ENCODE data around the gene MCM8. TPM values are rescaled to one million over a fixed set of nuclear protein-coding genes. Genes with fewer than 3 reads are reported as not detected.
A peak's percentile ranks its signal among the peaks of the same experiment; 100 is the strongest.

Gene MCM8
- total RNA-seq, 1 donor from 2014 or later, result 4.2 TPM

- Mint-ChIP-seq H3K27me3 (ENCODE audit: low read depth) (no peaks in the 10 kb centered on the region), H3K27ac (ENCODE audit: unreplicated experiment) (no peak overlapping the region), H3K9me3 (ENCODE audit: low read depth) (no peaks in the 10 kb centered on the region), H3K36me3 (ENCODE audit: low read depth) (peaks cover 2% of the 10 kb centered on the region), H3K4me1 (ENCODE audit: low read depth) (no peaks in the 10 kb centered on the region), H3K4me3 (ENCODE audit: unreplicated experiment) (no peak overlapping the region)
- DNase-seq (ENCODE audit: low spot score), result no peak
- TF ChIP-seq CTCF (IDR thresholded peaks at IDR 0.05), result no peak
These were observed 46.3 kb downstream of the MCM8 start for GRCh38 chr20:5996765-5997164.

- TF ChIP-seq CTCF (IDR thresholded peaks at IDR 0.05), result no peak
- no peaks in the 10 kb centered on the region for H3K27me3 Mint-ChIP-seq (ENCODE audit: low read depth)
- no peaks in the 10 kb centered on the region for H3K9me3 Mint-ChIP-seq (ENCODE audit: low read depth)
- H3K4me1 Mint-ChIP-seq (ENCODE audit: low read depth), result peaks cover 2% of the 10 kb centered on the region
- no peak for DNase-seq (ENCODE audit: low spot score)
- H3K4me3 Mint-ChIP-seq (ENCODE audit: unreplicated experiment), result no peak overlapping the region
- H3K27ac Mint-ChIP-seq (ENCODE audit: unreplicated experiment), result no peak overlapping the region
- H3K36me3 Mint-ChIP-seq (ENCODE audit: low read depth), result peaks cover 2% of the 10 kb centered on the region
These were observed 49.3 kb downstream of the MCM8 start for GRCh38 chr20:5999783-6000182.

GRCh38 chr20:6000871-6001270, 50.4 kb downstream of the MCM8 start:
- DNase-seq (ENCODE audit: low spot score), result no peak
- no peaks in the 10 kb centered on the region for H3K9me3 Mint-ChIP-seq (ENCODE audit: low read depth)
- no peak overlapping the region for H3K27ac Mint-ChIP-seq (ENCODE audit: unreplicated experiment)
- H3K4me1 Mint-ChIP-seq (ENCODE audit: low read depth), result peaks cover 7% of the 10 kb centered on the region
- H3K4me3 Mint-ChIP-seq (ENCODE audit: unreplicated experiment), result no peak overlapping the region
- no peaks in the 10 kb centered on the region for H3K36me3 Mint-ChIP-seq (ENCODE audit: low read depth)
- no peak for TF ChIP-seq CTCF (IDR thresholded peaks at IDR 0.05)
- no peaks in the 10 kb centered on the region for H3K27me3 Mint-ChIP-seq (ENCODE audit: low read depth)

GRCh38 chr20:6006603-6006949, 56.1 kb downstream of the MCM8 start:
- Mint-ChIP-seq H3K27me3 (ENCODE audit: low read depth) (no peaks in the 10 kb centered on the region), H3K9me3 (ENCODE audit: low read depth) (no peaks in the 10 kb centered on the region), H3K36me3 (ENCODE audit: low read depth) (peaks cover 11% of the 10 kb centered on the region), H3K4me3 (ENCODE audit: unreplicated experiment) (peak overlapping the region; percentile 91), H3K4me1 (ENCODE audit: low read depth) (peaks cover 28% of the 10 kb centered on the region), H3K27ac (ENCODE audit: unreplicated experiment) (peak overlapping the region; percentile 93)
- no peak for TF ChIP-seq CTCF (IDR thresholded peaks at IDR 0.05)
- no peak for DNase-seq (ENCODE audit: low spot score)

GRCh38 chr20:6007094-6007528, 56.7 kb downstream of the MCM8 start:
- no peak for DNase-seq (ENCODE audit: low spot score)
- H3K9me3 Mint-ChIP-seq (ENCODE audit: low read depth), result no peaks in the 10 kb centered on the region
- peaks cover 13% of the 10 kb centered on the region for H3K36me3 Mint-ChIP-seq (ENCODE audit: low read depth)
- H3K27me3 Mint-ChIP-seq (ENCODE audit: low read depth), result no peaks in the 10 kb centered on the region
- TF ChIP-seq CTCF (IDR thresholded peaks at IDR 0.05), result no peak
- H3K4me3 Mint-ChIP-seq (ENCODE audit: unreplicated experiment), result peak overlapping the region; percentile 91
- H3K4me1 Mint-ChIP-seq (ENCODE audit: low read depth), result peaks cover 28% of the 10 kb centered on the region
- H3K27ac Mint-ChIP-seq (ENCODE audit: unreplicated experiment), result peak overlapping the region; percentile 49
